ENCODE results near the gene CLIC6.

DNA sequence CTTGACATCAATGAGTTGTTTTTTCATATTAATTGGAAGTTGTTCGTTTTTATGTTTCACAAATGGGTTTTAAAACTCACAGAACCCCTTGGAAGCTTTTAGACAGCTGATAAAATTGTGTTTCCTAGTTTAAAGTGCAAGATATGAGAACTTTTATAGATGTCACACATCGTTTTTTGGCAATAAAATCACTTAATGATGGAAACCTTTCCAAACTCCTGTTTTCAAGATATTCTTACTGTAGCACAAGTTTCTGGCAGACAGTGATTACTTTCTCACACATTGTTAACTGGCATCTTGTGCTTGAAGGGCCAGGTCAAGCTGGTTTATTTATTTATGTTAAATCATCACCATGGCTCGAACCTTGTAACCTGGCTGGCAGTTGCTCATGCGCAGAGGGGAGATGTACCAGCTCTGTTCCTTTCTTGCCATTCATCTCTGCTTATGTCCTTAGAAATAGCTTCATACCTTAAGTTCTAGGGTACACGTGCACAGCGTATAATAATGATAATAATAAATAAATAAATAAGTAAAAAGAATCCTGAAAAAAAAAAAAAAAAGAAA lies 43.7 kb upstream of the CLIC6 start:
- TF ChIP-seq POLR2A (IDR thresholded peaks at IDR 0.05), result no peak
- TF ChIP-seq, protein P1, sequence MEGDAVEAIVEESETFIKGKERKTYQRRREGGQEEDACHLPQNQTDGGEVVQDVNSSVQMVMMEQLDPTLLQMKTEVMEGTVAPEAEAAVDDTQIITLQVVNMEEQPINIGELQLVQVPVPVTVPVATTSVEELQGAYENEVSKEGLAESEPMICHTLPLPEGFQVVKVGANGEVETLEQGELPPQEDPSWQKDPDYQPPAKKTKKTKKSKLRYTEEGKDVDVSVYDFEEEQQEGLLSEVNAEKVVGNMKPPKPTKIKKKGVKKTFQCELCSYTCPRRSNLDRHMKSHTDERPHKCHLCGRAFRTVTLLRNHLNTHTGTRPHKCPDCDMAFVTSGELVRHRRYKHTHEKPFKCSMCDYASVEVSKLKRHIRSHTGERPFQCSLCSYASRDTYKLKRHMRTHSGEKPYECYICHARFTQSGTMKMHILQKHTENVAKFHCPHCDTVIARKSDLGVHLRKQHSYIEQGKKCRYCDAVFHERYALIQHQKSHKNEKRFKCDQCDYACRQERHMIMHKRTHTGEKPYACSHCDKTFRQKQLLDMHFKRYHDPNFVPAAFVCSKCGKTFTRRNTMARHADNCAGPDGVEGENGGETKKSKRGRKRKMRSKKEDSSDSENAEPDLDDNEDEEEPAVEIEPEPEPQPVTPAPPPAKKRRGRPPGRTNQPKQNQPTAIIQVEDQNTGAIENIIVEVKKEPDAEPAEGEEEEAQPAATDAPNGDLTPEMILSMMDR (IDR thresholded peaks at IDR 0.05), result no peak
